Endothelial cell of umbilical vein (primary cell): ENCODE results near the gene GPRC6A. TPM values are rescaled to one million over a fixed set of nuclear protein-coding genes. Genes with fewer than 3 reads are reported as not detected.

Source experiments
- BruUV-seq: library from RNA; stranded (reverse); fragments of 400-500 nt; replicated peaks from 2 replicates; lab custom pipeline; 2021; lab: Mats Ljungman, UMichigan
- CTCF ChIA-PET: fragments of 300-600, 350-600 bp; sonication (Branson Sonifier 250); formaldehyde crosslinking; loops from one replicate; lab custom pipeline; 2021; ENCODE audit warnings: antibody characterized with exemption, inconsistent platforms; lab: Charles Lee
- POLR2A ChIA-PET: fragments of 300-600, 350-600 bp; sonication (Branson Sonifier 250); formaldehyde crosslinking; loops from one replicate; lab custom pipeline; 2021; ENCODE audit warnings: antibody characterized with exemption, inconsistent platforms; lab: Charles Lee
- DNase-seq: peaks from one replicate; pipeline ENCODE4 v3.0.0-alpha.2; 2011; ENCODE audit warnings: low read depth, low spot score
- FAIRE-seq: peaks from 2 replicates; lab custom pipeline; 2011; peaks lifted over from hg19 to GRCh38; lab: Jason Lieb, UNC
- H2AFZ ChIP-seq: 2 replicates; pipeline ENCODE4 v1.6.0; 2012; ENCODE audit warnings: low read depth, low read length, control low read depth, inconsistent platforms
- H3K27ac ChIP-seq: 2 replicates; pipeline ENCODE4 v1.5.1; 2011; ENCODE audit warnings: low read depth, mild to moderate bottlenecking, control low read depth, low read length, moderate library complexity; ENCODE audit not compliant: insufficient read depth
- H3K27me3 ChIP-seq, 2 experiments: 2 replicates each; pipeline versions ENCODE4 v1.6.0 to v1.6.1; 2011; ENCODE audit warnings: low read length in 2 of 2, mixed read lengths in 1 of 2; ENCODE audit not compliant: control insufficient read depth in 2 of 2, insufficient read depth in 2 of 2
- H3K36me3 ChIP-seq, 2 experiments: 2 replicates in 1 of 2; 3 replicates in 1 of 2; pipeline ENCODE4 v1.5.1; 2011; ENCODE audit warnings: low read length in 2 of 2, mild to moderate bottlenecking in 1 of 2, moderate library complexity in 1 of 2; ENCODE audit not compliant: control insufficient read depth in 2 of 2, insufficient read depth in 2 of 2; ENCODE audit errors: extremely low read depth in 1 of 2
- H3K4me1 ChIP-seq: 3 replicates; pipeline ENCODE4 v1.5.1; 2011; ENCODE audit warnings: mild to moderate bottlenecking, low read length; ENCODE audit not compliant: control insufficient read depth, insufficient read depth; ENCODE audit errors: extremely low read depth
- H3K4me2 ChIP-seq: 2 replicates; pipeline ENCODE4 v1.6.1; 2011; ENCODE audit warnings: low read length, control low read depth, mixed read lengths; ENCODE audit not compliant: insufficient read depth
- H3K4me3 ChIP-seq, 3 experiments: fragments of 200-600 bp in 1 of 3; sonication (generic), shearing (Covaris generic) in 1 of 3; replicated peaks in 1 of 3; 2 replicates each; pipeline ENCODE4 v1.5.1; 2011 to 2016; ENCODE audit warnings: control low read depth in 3 of 3, low read length in 3 of 3, mild to moderate bottlenecking in 2 of 3, inconsistent platforms in 1 of 3, low read depth in 1 of 3, moderate library complexity in 1 of 3; ENCODE audit not compliant: insufficient read depth in 1 of 3
- H3K79me2 ChIP-seq: 2 replicates; pipeline ENCODE4 v1.6.0; 2012; ENCODE audit warnings: low read length, inconsistent platforms; ENCODE audit not compliant: control insufficient read depth, insufficient read depth
- H3K9ac ChIP-seq: replicated peaks from 2 replicates; pipeline ENCODE3; 2011; ENCODE audit warnings: low read length, control low read depth; ENCODE audit not compliant: insufficient read depth; ENCODE audit errors: extremely low read depth
- H3K9me1 ChIP-seq: replicated peaks from 3 replicates; pipeline ENCODE4 v1.6.0; 2011; ENCODE audit warnings: mild to moderate bottlenecking, low read length; ENCODE audit not compliant: control insufficient read depth, insufficient read depth; ENCODE audit errors: extremely low read depth
- H3K9me3 ChIP-seq: replicated peaks from 2 replicates; pipeline ENCODE4 v1.5.1; 2012; ENCODE audit warnings: low read length, inconsistent platforms; ENCODE audit not compliant: control insufficient read depth, insufficient read depth
- H4K20me1 ChIP-seq: replicated peaks from 2 replicates; pipeline ENCODE3; 2011; ENCODE audit warnings: mild to moderate bottlenecking, low read length; ENCODE audit not compliant: control insufficient read depth, insufficient read depth; ENCODE audit errors: extremely low read depth
- EZH2 ChIP-seq: IDR thresholded peaks from 2 replicates; pipeline ENCODE4 v1.6.1; 2012; ENCODE audit warnings: borderline replicate concordance, low read depth, mild to moderate bottlenecking, moderate library complexity, low read length, inconsistent platforms; ENCODE audit not compliant: severe bottlenecking
- FOS ChIP-seq: IDR thresholded peaks from 2 replicates; pipeline ENCODE4 v1.6.1; 2011; ENCODE audit warnings: mild to moderate bottlenecking, low read length, moderate library complexity, borderline replicate concordance; ENCODE audit not compliant: insufficient read depth
- GATA2 ChIP-seq: IDR thresholded peaks from 2 replicates; pipeline ENCODE4 v1.7.0; 2011; ENCODE audit warnings: low read depth, mild to moderate bottlenecking, moderate library complexity, mixed read lengths, low read length; ENCODE audit not compliant: insufficient read length, insufficient read depth
- JUN ChIP-seq: IDR thresholded peaks from 2 replicates; pipeline ENCODE4 v1.6.1; 2011; ENCODE audit warnings: borderline replicate concordance, low read depth; ENCODE audit not compliant: insufficient read length, insufficient read depth
- MYC ChIP-seq: IDR thresholded peaks from one replicate; pipeline ENCODE4 v1.6.1; 2011; ENCODE audit warnings: mild to moderate bottlenecking, low read depth, low read length
- POLR2A ChIP-seq: IDR thresholded peaks from 2 replicates; pipeline ENCODE4 v1.6.1; 2012; ENCODE audit warnings: low read depth, mild to moderate bottlenecking, control low read depth, low read length
- dilution Hi-C: fragments of 300-500 bp; cut with MboI; formaldehyde crosslinking; loops from one replicate; pipeline ENCODE4 v1.15.0; 2019; ENCODE audit warnings: low sequenced_read_pairs; ENCODE audit not compliant: extremely low pct_ligation_motif_present
- intact Hi-C: fragments of 100-400 bp; cut with micrococcal nuclease; formaldehyde crosslinking; loops from one replicate; pipeline ENCODE4 v1.10.0; 2022
- polyA plus RNA-seq, 4 experiments: library from polyadenylated mRNA; depleted of rRNA in 3 of 4; stranded (reverse) in 3 of 4; unstranded in 1 of 4; fragments of >200 nt; gene quantifications; 2 replicates each; pipeline versions ENCODE4 v1.2.1 to v1.2.3, GENCODE V29; 2011 to 2012; ENCODE audit warnings: missing spikeins in 1 of 4
- total RNA-seq: library from RNA; stranded (reverse); gene quantifications from 2 replicates; pipeline ENCODE4 v1.2.3, GENCODE V29; 2021
- TF ChIP-seq, protein P1 (sequence below): IDR thresholded peaks from 2 replicates; pipeline ENCODE4 v1.6.1; 2011; ENCODE audit not compliant: insufficient read depth, insufficient read length
- TF ChIP-seq, protein P2 (sequence below), 2 donors: IDR thresholded peaks; 1 replicate in 1 of 2; 2 replicates in 1 of 2; pipeline ENCODE4 v1.5.1; 2011; ENCODE audit warnings: low read length in 2 of 2, mild to moderate bottlenecking in 2 of 2, moderate library complexity in 2 of 2, control low read depth in 1 of 2, inconsistent platforms in 1 of 2, low read depth in 1 of 2; ENCODE audit not compliant: insufficient read depth in 1 of 2; ENCODE audit errors: extremely low read depth in 1 of 2

Gene GPRC6A
- total and polyA plus RNA-seq, 2 donors (not counting 3 experiments of a cell fraction or from before 2014, with no cell fraction given) = not detected

DNA sequence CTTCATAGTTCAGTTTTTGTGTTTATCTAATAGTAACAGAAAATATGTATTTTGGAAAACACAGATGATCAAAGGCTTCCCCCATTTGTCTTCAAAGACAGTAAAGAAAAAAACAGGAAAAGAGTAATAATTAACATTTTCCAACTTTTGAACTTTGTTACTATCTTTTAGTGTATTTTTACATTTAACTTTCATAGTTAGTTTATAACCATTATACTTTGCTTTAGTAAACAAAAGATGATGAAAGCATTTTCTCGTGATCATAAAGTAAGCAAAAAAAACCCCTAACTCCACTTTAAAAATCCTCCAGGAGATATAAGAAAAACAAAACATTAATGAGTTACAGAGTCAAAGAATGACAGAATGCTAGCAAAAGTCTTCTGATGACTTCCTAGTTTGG, 13.6 kb upstream of the GPRC6A start:
- no peak for DNase-seq
- Histone ChIP-seq H3K36me3 (no peaks in the 10 kb centered on the region), H3K4me3 (no peak overlapping the region), H3K9me3 (no peaks in the 10 kb centered on the region), H3K79me2 (no peaks in the 10 kb centered on the region), H3K4me1 (no peaks in the 10 kb centered on the region), H4K20me1 (no peaks in the 10 kb centered on the region), H3K27ac (no peak overlapping the region), H3K9me1 (no peaks in the 10 kb centered on the region), H3K4me2 (no peak overlapping the region), H2AFZ (no peak overlapping the region), H3K9ac (no peak overlapping the region), H3K27me3 (peaks cover 0 to 2% of the 10 kb centered on the region in 2 experiments)
- TF ChIP-seq JUN (no peak), MYC (no peak), FOS (no peak), GATA2 (no peak), POLR2A (no peak), EZH2 (no peak)
- TF ChIP-seq, protein P1, sequence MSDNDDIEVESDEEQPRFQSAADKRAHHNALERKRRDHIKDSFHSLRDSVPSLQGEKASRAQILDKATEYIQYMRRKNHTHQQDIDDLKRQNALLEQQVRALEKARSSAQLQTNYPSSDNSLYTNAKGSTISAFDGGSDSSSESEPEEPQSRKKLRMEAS = no peak
- TF ChIP-seq, protein P2, sequence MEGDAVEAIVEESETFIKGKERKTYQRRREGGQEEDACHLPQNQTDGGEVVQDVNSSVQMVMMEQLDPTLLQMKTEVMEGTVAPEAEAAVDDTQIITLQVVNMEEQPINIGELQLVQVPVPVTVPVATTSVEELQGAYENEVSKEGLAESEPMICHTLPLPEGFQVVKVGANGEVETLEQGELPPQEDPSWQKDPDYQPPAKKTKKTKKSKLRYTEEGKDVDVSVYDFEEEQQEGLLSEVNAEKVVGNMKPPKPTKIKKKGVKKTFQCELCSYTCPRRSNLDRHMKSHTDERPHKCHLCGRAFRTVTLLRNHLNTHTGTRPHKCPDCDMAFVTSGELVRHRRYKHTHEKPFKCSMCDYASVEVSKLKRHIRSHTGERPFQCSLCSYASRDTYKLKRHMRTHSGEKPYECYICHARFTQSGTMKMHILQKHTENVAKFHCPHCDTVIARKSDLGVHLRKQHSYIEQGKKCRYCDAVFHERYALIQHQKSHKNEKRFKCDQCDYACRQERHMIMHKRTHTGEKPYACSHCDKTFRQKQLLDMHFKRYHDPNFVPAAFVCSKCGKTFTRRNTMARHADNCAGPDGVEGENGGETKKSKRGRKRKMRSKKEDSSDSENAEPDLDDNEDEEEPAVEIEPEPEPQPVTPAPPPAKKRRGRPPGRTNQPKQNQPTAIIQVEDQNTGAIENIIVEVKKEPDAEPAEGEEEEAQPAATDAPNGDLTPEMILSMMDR (IDR thresholded peaks at IDR 0.05; ENCODE audit: extremely low read depth in 1 of 2, insufficient read depth in 1 of 2, low read depth in 1 of 2, low read length in 2 of 2) = no peak
- intact Hi-C loops (no loop called here), dilution Hi-C loops (no loop called here)
- FAIRE-seq = no peak
- BruUV-seq = no TSS peak
- CTCF ChIA-PET = interaction anchor here (1.0 to 1.5 kb wide), 3 partner anchors 10 to 58 kb away, joined by 3 read pairs; no protein-coding TSS in a partner anchor
- POLR2A ChIA-PET = no interaction called here
